ENCODE data around the gene FBXO8. TPM values are rescaled to one million over a fixed set of nuclear protein-coding genes. Genes with fewer than 3 reads are reported as not detected.
A peak's percentile ranks its signal among the peaks of the same experiment; 100 is the strongest.
"Not testable (repeated sequence)": the region's sequence is repeated elsewhere in the genome, so short reads cannot be mapped to it uniquely, and the experiment has no call there.

Gene FBXO8
- polyA plus RNA-seq, 4 donors = 28.5 to 37.4 (median 33.5) TPM

DNA sequence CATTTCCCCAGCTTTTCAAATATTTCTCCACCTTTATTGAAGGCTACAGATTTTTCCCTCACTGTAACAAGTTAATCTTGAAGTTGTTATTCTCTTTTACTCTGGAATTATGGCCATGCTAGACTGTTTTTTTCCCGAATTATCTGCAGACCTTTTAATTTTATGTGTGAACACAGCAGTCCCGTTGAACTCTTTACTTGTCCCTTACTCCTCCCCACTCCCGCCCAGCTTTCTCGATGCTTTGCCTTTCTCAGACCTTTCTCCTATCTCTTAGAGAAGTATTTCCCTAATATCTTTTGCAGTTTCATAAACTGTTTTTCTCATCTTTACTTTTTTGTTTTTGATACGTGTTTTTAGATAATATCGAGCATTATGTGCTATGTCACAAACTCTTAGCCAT lies 1.0 kb upstream of the FBXO8 start:
- no peak for DNase-seq (ENCODE audit: low read depth in 4 of 4, low spot score in 2 of 4)

DNA sequence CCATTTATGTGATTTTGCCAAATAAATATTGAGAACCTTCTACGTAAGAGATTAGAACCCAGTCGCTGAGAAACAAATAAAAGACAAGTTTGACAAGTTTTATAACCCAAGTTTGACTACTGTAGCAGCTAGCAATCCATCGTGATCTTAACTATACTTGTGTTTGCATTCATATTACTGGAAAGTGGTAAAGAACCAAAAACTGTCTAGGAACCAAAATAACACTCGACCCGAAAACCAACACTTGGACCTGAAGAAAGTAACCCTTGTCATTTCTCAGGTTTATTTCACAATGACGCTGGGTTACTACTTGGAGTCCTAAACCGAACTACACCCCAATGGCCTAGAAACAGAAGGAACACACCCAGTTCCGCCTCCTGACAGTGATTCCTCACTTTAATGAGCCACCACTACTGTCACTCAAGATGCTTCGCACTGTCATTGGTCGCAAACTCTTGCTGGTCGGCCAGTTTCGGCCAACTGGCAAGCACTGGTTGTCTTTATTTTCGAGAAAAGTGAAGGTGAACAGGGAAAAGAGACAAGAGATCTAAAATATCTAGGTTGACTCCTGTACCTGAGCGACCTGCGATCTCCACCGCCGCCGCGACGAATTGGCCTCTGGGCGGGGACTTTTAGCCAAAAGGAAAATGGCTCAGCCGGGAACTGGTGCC lies 496 bp downstream of the FBXO8 start:
- DNase-seq (ENCODE audit: low read depth in 4 of 4, low spot score in 2 of 4) = peak; percentile 76 to 89 (median 78)

DNA sequence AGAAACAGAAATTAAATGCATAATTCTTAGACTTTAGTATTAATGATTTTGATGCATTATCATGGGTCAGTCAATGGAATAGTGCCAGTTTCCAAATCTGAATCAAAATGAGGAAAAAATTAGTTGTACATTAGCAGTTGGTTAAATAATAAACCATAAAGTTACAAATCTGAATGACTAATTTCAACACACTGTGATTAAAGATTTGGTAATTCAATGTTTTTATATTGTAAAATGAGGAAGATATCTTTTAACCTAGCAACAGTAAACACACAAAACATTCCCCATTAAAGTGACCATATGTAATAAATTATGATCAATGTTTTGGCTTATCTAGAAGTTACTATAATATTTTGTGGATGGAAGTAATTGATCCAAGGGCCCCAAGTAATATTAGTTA lies 1.6 kb downstream of the FBXO8 start:
- DNase-seq (ENCODE audit: low read depth in 4 of 4, low spot score in 2 of 4) = no peak

DNA sequence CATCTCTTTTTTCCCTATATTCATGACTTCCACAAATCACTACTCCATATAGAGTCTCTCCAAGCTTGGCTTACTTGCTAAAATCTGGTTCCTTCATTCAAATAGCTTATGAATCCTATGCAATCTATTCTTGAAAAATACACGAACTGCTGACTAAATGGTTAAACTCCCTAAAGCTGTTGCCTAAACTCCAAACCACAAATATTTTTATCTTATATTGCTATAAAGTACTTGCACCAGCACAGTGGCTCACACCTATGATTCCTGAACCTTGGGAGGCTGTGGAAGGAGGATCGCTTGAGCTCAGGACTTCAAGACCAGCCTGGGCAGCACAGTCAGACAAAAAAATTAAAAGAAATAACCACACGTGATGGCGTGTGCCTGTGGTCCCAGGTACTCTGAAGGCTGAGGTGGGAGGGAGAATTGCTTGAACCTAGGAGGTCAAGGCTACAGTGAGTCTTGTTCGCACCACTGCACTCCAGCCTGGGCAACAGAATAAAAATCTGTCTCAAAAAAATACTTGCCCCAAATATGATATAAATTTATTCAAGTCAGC lies 2.2 kb downstream of the FBXO8 start:
- no peak for DNase-seq (ENCODE audit: low read depth in 4 of 4, low spot score in 2 of 4)

DNA sequence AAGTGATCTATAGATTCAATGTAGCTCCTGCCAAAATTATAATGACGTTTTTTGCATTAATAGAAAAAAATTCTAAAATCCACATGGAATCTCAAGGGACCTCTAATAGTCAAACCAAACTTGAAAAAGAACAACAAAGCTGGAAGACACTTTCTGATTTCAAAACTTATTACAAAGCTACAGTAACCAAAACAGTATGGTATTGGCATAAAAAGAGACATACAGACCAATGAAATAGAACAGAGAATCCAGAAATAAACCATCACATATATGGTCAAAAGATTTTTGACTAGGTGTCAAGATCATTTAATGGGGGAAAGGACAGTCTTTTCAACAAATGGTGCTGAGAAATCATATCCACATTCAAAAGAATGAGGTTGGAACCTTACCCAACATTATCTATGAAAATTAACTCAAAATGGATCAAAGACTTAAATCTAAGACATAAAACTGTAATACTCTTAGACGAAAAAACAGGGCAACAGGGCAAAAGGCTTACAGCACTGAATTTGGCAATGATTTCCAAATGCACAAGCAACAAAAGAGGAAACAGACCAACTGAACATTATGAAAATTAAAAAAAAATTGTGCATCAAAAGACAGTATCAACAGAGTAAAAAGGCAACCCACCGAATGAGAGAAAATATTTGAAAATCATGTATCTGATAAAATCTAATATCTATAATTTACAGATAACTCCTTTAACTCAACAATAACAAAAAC lies 3.9 kb downstream of the FBXO8 start:
- DNase-seq (ENCODE audit: low read depth in 4 of 4, low spot score in 2 of 4) = no peak

DNA sequence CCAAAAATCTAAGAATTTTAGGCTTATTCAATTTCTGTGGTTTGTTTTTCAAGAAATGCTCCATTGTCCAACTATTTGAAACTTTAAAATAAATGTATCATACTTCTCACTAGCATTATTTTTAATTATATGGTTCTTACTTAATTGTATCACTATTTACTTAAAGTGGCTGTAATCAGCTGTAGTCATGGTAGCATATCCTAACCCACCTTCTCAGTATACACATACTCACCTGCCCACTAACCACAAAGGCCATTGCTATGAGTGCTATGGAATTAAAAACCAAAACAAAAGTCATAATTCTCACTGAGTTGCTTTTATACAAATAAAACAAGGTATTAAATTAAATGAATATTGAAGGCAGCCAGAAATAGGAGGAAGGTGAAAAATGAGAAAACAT lies 5.0 kb downstream of the FBXO8 start:
- DNase-seq (ENCODE audit: low read depth in 4 of 4, low spot score in 2 of 4) = no peak

DNA sequence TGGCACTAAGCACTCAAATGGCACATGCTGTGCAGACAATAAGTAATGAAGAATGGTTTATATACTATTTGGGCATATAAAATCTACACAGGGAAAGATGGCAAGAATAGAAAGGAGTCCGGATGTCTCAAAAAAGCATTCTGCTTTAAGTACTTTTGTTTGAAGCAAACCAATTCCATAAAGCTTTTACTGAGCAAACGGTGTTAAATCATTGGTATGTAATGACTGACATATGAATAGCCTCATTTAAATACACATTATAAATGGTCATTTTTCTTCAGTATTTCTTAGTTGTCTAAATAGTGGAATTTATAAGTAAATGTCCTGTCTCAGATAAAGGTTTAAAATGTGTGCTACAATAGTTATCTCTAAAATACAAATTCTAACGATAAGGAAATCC lies 6.0 kb downstream of the FBXO8 start:
- DNase-seq (ENCODE audit: low read depth in 4 of 4, low spot score in 2 of 4) = no peak

DNA sequence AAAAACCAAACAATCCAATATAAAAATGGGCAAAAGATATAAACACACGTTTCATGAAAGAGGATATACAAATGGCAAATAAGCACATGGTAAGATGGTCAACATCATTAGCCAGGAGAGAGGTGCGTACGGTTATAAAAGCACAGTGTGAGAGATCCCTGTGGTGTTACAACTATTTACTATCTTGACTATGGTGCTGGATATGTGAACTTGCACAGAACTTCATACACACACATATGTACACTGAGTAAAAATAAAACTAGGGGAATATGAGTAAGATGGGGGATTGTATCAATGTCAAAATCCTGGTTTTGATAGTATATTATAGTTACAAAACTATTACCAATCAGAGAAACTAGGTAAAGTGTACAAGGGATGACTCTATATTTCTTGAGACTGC lies 8.4 kb downstream of the FBXO8 start:
- DNase-seq (ENCODE audit: low read depth in 4 of 4, low spot score in 2 of 4) = no peak

DNA sequence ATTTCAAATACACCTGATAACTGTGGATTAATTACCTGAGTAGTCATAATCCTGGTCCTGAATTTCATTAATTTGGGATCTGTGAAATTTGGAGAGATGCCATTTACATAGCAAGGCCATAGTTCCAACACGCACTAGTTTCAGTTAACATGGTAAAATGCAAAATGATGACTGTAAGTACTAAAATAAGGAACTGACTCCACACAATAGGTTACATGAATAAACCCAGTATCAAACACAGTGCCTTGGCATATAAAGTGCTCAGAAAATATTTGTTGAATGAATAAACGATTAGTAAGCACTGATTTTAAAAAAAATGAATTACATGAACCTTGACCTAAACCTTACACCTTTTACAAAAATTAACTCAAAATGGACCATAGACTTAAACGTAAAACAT lies 9.0 kb downstream of the FBXO8 start:
- DNase-seq (ENCODE audit: low read depth in 4 of 4, low spot score in 2 of 4) = no peak

DNA sequence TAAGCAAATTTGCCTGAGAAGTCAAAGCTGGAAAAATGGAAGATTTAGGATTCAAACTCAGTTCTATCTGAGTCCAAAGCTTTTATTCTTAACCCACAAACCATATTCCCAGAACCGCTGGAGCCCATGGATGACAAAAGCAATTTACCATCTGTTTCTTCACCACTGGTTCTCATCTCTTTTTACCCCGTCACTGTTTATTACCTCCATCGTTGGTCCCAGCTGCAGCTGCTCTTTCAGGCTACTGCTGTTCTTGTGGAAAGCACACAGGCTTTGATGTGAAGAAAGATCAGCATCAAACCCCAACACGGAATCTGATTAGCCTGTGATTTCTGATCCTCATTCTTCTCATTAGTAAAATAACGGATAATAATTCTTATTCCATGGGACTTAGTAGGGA lies 9.5 kb downstream of the FBXO8 start:
- no peak for DNase-seq (ENCODE audit: low read depth in 4 of 4, low spot score in 2 of 4)

DNA sequence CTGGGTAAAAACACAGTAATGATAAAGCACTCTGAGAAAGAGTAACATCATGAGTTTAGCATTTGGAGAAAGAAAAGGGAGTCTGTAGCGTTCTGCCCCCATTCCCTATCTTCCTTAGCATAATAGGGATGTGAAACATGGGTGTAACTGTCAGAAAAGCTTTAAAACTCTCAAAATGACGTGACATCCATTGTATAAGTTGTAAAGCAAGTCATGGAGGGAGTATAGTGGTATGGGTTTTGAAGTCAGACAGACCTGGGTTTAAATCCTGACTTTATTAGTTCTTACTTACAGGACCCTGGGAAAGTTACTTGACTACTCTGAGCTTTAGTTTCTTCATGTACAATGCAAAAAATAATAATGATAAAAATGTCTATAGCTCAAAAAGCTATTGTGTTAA lies 17.1 kb downstream of the FBXO8 start:
- DNase-seq (ENCODE audit: low read depth in 4 of 4, low spot score in 2 of 4) = no peak

DNA sequence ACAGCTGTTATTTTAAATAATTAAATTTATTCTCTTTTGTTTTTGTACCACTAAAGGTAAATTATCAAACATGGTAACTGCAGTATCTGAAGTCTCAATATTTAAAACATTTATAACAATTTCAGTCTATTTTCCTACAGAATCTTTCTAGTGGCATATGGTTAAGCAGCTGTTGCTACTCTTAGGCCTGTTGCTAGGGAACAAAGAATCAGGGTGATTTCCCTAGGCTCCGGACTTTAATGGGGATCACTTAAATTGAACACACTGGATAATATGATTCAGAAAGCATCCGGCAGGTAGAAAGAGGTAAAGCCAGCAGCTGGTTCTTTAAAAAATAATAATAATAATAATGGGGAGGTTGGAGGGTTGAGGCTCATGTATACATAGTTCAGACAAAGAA lies 17.6 kb downstream of the FBXO8 start:
- no peak for DNase-seq (ENCODE audit: low read depth in 4 of 4, low spot score in 2 of 4)

DNA sequence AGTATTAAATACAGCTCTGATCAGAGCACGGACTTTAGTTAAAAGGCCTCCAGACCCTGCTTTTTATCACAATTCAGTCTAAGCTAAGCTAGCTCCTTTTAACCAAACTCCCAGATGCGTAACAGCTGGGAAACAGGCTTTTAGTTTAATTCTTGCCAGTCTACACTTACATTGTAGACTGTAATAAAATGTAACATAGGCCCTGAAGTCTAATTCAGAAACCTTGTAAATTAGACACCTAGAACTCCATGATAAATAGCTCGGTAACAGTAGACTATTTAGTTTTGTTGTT lies 20.1 kb downstream of the FBXO8 start:
- no peak for DNase-seq (ENCODE audit: low read depth in 4 of 4, low spot score in 2 of 4)

DNA sequence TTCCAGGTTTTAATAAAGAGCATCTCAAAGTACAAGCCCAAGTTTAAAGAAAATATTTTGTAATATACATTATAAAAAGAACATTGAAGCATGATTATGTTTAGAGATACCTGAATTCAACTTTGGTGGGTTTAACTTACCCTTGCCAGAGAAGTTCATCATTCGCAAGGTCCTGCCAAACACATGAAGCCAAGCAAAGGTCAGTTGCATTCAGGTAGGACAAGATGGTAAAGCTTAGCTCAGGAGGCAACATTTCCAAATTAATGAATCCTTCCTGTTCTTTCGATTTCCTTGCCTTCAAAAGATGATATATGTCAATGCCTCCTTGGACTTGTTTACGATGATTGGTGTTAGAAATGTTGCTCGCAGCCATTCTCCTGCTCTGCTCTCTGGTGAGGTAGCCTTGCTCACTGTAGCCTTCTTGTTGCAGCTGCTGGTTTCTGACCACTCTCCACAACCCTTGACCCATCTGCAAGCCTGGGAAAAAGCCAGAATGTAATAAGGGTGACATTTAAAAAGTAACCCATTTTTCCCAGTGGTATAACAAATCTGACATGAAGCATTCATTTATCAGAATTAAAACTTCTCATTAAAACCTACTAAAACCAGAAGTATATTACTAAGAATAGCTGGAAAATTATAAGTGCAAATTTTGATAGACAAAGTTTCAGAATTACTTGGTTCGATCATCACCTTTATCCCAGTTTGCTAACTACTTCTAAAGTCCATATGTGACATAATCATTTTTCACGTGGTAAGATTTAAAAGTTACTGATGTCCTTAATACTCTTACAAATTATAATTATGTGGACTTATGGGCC lies 20.6 kb downstream of the FBXO8 start:
- DNase-seq (ENCODE audit: low read depth in 4 of 4, low spot score in 2 of 4) = no peak

DNA sequence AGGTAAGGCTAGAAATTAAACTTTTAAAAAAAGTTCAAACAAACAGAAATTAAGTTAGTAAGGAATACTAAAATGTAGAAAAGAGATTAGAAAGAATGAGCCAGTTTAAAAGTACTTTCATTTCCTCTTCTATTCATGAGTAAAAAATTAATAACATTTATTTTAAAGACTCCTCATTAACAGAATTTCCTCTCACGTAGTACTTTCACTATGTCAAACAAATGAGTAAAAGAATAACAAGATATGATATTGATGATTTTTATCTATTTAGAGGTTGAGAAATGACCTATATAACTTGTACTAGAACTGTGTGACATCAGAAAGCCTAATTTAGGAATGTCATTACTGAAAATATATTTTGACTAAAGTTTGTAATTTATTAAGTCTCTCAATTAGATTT lies 22.0 kb downstream of the FBXO8 start:
- DNase-seq (ENCODE audit: low read depth in 4 of 4, low spot score in 2 of 4) = not testable (repeated sequence)

DNA sequence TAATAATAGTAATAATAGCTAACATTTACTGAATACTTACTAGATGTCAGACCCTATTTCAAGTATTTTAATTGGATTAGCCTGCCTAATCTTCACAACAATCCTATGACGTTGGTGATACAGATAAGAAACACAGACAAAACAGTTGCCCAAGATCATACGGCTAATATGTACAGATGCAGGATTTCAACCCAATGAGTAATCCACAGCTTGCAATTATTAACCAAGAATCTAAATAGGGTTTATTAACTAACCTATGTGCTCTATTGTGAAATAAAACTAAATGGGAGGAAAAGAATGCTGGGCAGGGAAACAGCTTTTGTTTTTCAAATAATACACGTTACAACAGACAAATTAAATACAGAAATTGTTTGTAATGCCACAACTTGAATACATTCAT lies 23.4 kb downstream of the FBXO8 start:
- DNase-seq (ENCODE audit: low read depth in 4 of 4, low spot score in 2 of 4) = no peak

DNA sequence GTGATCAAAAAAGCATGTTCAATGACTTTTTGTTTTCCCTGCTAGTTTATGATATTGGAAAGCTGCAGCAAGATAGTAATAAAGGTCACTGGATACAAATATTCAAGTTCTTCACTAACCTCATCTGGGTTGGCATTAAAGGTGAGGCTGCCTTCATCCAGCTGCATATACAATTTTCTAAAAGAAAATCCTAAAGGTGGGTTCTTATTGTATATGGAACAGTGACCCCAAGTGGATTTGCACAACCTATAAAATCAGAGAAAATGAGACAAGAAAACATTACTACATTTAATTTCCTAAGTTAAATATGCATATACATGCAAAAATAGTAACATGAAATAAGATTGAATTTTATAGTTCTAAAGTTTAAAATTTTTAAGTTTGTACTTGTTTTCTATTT lies 23.9 kb downstream of the FBXO8 start:
- no peak for DNase-seq (ENCODE audit: low read depth in 4 of 4, low spot score in 2 of 4)

DNA sequence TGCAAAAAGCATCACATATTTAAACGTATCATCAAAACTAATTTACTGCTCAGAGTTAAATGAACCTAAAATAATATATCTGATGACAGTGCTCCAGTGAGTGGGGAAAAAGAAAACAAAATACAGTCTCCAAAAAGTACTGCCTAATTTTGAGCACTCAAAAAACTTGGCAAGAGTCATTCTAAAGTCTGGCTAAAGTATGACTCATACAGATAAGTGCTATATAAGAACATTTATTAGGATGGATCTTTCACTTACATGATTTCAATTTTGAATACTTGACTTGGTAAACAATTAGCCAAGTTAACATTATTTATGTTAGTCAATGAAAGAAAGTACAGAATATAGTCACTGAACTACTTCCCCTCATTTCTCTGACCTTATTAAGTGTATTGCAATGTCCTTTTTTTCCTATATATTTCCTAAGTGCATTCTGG lies 27.2 kb downstream of the FBXO8 start:
- no peak for DNase-seq (ENCODE audit: low read depth in 4 of 4, low spot score in 2 of 4)

DNA sequence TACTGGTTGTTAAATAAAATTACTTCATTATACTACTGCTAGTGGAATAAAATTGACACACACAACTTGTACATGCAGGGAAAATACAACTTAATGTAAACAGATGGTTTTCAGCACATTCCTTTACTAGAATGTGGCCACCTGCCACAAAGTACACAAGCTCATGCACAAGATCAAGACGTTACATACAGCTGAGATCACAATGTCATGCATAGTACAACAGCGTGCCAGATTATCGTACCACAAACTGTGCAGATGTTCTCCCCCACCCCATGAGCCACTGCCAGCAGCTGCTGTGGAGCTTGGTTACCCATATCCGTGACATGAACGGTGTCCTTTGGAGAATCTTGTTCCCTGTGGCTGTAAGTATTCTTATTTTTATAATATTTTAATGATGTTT lies 27.7 kb downstream of the FBXO8 start:
- DNase-seq (ENCODE audit: low read depth in 4 of 4, low spot score in 2 of 4) = no peak

DNA sequence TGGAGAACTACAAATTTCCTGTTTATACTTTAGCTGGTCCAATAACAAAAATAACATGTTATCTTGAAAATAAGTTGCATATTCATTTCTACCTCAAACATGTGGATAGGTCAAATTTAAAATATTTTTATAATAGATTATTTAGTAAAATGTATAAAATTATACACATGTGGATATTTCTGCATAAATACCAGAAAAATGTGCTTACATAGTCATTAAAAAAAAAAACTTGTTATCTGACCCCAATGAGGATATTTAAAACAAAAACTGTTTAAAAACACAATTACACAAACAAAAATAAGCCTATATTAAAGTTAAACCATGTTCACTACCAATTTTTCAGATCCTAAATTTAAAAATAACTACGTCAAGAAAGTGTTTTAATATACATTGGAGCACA lies 28.1 kb downstream of the FBXO8 start:
- DNase-seq (ENCODE audit: low read depth in 4 of 4, low spot score in 2 of 4) = no peak

DNA sequence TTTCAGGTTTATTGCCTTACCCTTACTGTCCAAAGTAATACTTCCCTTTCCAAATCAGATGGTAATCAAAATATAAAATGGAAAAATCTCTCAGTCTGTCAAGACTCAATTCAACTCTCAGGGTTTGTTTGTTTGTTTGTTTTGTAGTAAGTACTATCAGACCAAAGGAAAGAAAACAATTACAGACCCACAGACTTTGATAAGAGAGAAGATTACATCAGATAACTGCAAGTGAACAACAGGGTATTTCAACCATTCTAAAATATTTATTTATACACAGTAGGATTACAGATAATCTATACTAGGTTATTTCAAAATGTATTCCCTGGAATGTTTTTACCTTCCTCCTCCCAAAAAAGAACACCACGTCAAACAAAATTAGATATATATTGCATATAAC lies 28.9 kb downstream of the FBXO8 start:
- DNase-seq (ENCODE audit: low read depth in 4 of 4, low spot score in 2 of 4) = no peak

DNA sequence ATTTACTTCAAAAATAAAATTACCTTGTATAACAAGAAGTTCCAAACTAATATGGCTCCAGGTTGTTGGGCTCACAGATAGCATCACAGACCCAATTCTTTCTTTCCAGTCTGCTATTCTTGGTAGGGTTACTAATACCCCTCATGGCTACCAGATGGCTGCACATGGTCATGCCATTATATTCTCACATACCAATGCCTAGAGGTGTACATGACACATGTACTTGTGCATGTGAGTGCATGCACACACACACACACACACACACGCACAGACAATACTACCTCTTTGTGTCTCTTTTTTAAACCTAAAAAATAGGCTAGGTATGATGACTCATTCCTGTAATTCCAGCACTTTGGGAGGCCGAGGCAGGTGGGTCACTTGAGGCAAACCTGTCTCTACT lies 31.1 kb downstream of the FBXO8 start:
- DNase-seq (ENCODE audit: low read depth in 4 of 4, low spot score in 2 of 4) = no peak

All from left renal cortex interstitium (tissue), 4 donors.